ENCODE results near the gene RRP1B. TPM values are rescaled to one million over a fixed set of nuclear protein-coding genes. Genes with fewer than 3 reads are reported as not detected.
A peak's percentile ranks its signal among the peaks of the same experiment; 100 is the strongest.
"Not testable (repeated sequence)": the region's sequence is repeated elsewhere in the genome, so short reads cannot be mapped to it uniquely, and the experiment has no call there.

Gene RRP1B, protein sequence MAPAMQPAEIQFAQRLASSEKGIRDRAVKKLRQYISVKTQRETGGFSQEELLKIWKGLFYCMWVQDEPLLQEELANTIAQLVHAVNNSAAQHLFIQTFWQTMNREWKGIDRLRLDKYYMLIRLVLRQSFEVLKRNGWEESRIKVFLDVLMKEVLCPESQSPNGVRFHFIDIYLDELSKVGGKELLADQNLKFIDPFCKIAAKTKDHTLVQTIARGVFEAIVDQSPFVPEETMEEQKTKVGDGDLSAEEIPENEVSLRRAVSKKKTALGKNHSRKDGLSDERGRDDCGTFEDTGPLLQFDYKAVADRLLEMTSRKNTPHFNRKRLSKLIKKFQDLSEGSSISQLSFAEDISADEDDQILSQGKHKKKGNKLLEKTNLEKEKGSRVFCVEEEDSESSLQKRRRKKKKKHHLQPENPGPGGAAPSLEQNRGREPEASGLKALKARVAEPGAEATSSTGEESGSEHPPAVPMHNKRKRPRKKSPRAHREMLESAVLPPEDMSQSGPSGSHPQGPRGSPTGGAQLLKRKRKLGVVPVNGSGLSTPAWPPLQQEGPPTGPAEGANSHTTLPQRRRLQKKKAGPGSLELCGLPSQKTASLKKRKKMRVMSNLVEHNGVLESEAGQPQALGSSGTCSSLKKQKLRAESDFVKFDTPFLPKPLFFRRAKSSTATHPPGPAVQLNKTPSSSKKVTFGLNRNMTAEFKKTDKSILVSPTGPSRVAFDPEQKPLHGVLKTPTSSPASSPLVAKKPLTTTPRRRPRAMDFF
- 44.7 and 47.4 TPM in 2 replicates for total RNA-seq

DNA sequence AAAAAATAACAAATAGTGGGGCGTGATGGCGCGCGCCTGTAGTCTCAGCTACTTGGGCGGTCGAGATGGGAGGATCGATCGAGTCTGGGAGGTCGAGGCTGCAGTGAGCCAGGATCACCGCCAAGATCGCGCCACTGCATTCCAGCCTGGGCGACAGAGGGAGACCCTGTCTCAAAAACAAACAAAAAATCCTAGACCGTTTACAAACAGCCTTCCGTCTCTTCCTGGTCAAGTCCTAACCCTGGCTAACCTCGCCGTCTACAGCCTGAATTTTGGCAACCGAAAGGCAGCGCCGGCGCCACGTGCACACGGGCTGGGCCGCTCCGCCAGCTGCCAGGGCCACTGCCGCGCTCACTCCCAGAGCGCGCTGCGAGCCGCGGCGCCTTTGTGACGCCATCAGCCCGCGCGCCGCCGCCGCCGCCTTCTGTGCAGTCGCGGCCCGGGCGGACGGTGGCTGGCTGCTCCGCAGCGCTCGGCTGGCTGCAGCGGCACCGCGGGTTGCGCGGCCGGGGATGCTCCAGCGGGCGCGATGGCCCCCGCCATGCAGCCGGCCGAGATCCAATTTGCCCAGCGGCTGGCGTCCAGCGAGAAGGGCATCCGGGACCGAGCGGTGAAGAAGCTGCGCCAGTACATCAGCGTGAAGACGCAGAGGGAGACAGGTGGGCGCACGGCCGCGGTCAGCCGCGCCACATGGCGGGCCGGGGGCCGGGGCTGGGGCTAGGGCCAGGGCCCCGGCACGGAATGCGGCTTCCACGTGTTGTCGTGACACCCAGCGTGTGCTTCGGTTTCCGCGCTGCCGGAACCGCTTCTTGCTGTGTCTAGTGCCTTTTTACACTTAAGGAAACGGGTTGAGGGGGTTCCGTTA, at the start of gene RRP1B, which contains the start of gene HSF2BP:
Gene RRP1B (plus strand): TSS at position 425 of the 865 bp plus-strand sequence. CDS start 105 bp downstream, at position 530.
Gene HSF2BP (minus strand): TSS at position 353 of the 865 bp plus-strand sequence. CDS start 1,392 bp downstream, outside the sequence.
- DNase-seq (ENCODE audit: low read depth) = no peak
- Histone ChIP-seq H3K4me3 (ENCODE audit: low read depth, low read length) (peak within 1 kb of the TSS; percentile 98), H3K27me3 (ENCODE audit: control insufficient read depth, insufficient read depth, low read length) (no peaks in the 10 kb centered on the region), H3K36me3 (ENCODE audit: control insufficient read depth, insufficient read depth, low read length) (no peaks in the 10 kb centered on the region)
- TF ChIP-seq, protein P1, sequence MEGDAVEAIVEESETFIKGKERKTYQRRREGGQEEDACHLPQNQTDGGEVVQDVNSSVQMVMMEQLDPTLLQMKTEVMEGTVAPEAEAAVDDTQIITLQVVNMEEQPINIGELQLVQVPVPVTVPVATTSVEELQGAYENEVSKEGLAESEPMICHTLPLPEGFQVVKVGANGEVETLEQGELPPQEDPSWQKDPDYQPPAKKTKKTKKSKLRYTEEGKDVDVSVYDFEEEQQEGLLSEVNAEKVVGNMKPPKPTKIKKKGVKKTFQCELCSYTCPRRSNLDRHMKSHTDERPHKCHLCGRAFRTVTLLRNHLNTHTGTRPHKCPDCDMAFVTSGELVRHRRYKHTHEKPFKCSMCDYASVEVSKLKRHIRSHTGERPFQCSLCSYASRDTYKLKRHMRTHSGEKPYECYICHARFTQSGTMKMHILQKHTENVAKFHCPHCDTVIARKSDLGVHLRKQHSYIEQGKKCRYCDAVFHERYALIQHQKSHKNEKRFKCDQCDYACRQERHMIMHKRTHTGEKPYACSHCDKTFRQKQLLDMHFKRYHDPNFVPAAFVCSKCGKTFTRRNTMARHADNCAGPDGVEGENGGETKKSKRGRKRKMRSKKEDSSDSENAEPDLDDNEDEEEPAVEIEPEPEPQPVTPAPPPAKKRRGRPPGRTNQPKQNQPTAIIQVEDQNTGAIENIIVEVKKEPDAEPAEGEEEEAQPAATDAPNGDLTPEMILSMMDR (IDR thresholded peaks at IDR 0.05; ENCODE audit: insufficient read depth, low read length, poor library complexity, severe bottlenecking) = no peak

DNA sequence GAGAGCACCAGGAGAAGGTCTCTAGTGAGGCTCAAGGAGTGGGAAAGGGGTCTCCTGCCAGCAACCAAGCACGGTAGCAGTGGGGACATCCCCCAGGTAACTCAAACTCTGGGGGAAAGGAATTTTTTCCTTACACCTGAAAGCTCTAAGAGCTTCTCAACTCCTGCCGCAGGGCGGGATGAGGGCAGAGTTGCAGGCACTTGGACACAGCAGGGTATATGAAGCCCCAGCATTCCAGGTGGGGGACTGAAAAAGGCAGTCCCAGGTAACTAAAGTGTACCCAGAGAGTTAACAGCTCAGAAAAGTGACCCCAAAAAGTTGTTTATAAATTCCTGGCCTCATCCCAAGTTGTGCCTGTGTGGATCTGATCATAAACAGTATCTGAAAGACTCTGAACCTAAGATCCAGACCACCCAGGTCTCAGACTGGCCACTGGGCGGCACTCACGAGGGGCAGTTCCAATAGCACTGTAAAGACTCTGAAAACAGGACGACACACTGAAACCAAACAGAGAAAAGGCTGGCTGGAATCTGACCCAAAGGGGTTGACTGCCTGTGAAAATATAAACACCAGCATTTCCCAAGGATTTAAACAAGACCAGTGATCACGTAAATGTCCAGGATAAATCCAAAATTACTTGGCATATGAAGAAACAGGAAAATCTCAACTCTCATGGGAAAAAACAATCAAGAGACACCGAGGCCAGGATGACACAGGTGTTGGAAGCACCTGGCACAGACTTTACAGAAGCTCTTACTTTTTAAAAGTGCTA, 47.6 kb upstream of the RRP1B start:
- TF ChIP-seq, protein P1 (IDR thresholded peaks at IDR 0.05; ENCODE audit: insufficient read depth, low read length, poor library complexity, severe bottlenecking) = peak; percentile 87
- no peaks in the 10 kb centered on the region for H3K36me3 ChIP-seq (ENCODE audit: control insufficient read depth, insufficient read depth, low read length)
- H3K27me3 ChIP-seq (ENCODE audit: control insufficient read depth, insufficient read depth, low read length) = no peaks in the 10 kb centered on the region
- DNase-seq (ENCODE audit: low read depth) = no peak
- no peak overlapping the region for H3K4me3 ChIP-seq (ENCODE audit: low read depth, low read length)

- TF ChIP-seq, protein P1 (IDR thresholded peaks at IDR 0.05; ENCODE audit: insufficient read depth, low read length, poor library complexity, severe bottlenecking) = no peak
- Histone ChIP-seq H3K27me3 (ENCODE audit: control insufficient read depth, insufficient read depth, low read length) (no peaks in the 10 kb centered on the region), H3K36me3 (ENCODE audit: control insufficient read depth, insufficient read depth, low read length) (no peaks in the 10 kb centered on the region), H3K4me3 (ENCODE audit: low read depth, low read length) (no peak overlapping the region)
- no peak for DNase-seq (ENCODE audit: low read depth)
Measured at GRCh38 chr21:43613755-43614638, 45.4 kb upstream of the RRP1B start.

GRCh38 chr21:43614839-43615238, 44.5 kb upstream of the RRP1B start:
- no peaks in the 10 kb centered on the region for H3K36me3 ChIP-seq (ENCODE audit: control insufficient read depth, insufficient read depth, low read length)
- no peak for DNase-seq (ENCODE audit: low read depth)
- H3K4me3 ChIP-seq (ENCODE audit: low read depth, low read length) = no peak overlapping the region
- TF ChIP-seq, protein P1 (IDR thresholded peaks at IDR 0.05; ENCODE audit: insufficient read depth, low read length, poor library complexity, severe bottlenecking) = no peak
- no peaks in the 10 kb centered on the region for H3K27me3 ChIP-seq (ENCODE audit: control insufficient read depth, insufficient read depth, low read length)

DNA sequence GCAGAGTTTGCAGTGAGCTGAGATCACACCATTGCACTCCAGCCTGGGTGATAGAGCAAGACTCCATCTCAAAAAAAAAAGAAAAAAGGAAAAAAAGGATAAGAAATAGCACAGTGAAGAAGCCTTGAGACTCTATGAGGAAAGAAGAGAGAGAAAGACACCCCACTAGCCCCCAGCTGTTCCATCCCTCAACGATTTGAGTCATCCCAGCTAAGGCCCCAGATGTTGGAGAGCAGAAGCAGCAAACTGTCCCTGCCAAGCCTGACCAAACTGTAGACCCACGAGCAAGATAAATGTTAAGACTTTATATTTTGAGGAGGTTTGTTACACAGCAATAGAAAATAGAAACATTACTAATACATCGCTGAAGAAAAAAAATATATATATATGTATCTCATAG, 42.5 kb upstream of the RRP1B start:
- not testable (repeated sequence) for H3K36me3 ChIP-seq (ENCODE audit: control insufficient read depth, insufficient read depth, low read length); H3K4me3 ChIP-seq (ENCODE audit: low read depth, low read length); DNase-seq (ENCODE audit: low read depth); H3K27me3 ChIP-seq (ENCODE audit: control insufficient read depth, insufficient read depth, low read length)
